Upper lobe of left lung (tissue), 4 donors: Measurements from ENCODE around the gene ATP10B.

ENCODE experiments used
- POLR2A ChIP-seq, 4 donors: fragments of 450-650 bp; IDR thresholded peaks; one replicate each; pipeline ENCODE4 v1.5.1; 2016 to 2017; ENCODE audit warnings: antibody characterized with exemption in 4 of 4, mild to moderate bottlenecking in 2 of 4
- TF ChIP-seq, protein P1 (sequence below), 6 experiments: fragments of 450-650 bp in 4 of 6; fragments of 200-600 bp in 2 of 6; sonication (generic) in 2 of 6; IDR thresholded peaks; one replicate each; pipeline ENCODE4 v1.5.1; 2016 to 2019; ENCODE audit warnings: antibody characterized with exemption in 6 of 6

DNA sequence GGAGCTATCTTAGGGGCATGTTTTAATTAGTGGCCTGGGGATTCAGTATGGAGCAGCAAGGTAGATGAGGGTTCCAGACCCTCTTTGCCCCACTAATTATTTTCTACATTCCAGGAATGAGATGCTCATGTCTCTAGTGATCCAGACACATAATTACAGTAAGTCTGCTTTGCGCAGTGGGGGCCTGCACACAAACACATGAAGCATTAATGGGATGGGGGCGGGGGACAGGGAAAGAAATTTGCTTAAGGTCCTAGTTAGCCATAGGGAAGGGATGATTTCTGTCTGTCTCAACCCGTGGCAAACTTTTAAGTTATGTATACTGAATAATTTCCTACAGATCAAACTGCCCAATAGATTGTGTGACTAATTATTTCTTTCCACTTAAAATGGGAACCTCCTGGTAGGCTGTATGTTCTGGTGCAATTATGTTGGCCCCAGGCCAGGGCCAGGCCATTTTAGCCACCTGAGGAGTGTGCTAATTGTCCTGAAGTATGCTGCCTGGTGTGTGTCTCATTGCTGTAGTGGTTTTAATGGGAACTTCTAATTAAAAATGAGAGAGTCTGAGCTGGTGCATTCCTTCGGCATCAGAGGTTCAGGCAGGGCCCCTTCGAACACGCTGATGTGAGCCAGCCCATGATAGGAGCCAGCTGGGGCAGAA is 295.9 kb downstream of the ATP10B start:
- TF ChIP-seq, protein P1, sequence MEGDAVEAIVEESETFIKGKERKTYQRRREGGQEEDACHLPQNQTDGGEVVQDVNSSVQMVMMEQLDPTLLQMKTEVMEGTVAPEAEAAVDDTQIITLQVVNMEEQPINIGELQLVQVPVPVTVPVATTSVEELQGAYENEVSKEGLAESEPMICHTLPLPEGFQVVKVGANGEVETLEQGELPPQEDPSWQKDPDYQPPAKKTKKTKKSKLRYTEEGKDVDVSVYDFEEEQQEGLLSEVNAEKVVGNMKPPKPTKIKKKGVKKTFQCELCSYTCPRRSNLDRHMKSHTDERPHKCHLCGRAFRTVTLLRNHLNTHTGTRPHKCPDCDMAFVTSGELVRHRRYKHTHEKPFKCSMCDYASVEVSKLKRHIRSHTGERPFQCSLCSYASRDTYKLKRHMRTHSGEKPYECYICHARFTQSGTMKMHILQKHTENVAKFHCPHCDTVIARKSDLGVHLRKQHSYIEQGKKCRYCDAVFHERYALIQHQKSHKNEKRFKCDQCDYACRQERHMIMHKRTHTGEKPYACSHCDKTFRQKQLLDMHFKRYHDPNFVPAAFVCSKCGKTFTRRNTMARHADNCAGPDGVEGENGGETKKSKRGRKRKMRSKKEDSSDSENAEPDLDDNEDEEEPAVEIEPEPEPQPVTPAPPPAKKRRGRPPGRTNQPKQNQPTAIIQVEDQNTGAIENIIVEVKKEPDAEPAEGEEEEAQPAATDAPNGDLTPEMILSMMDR (IDR thresholded peaks at IDR 0.05) = no peak
- no peak for TF ChIP-seq POLR2A (IDR thresholded peaks at IDR 0.05)
